PC-3 (cell line): ENCODE results near the gene POGLUT2. TPM values are rescaled to one million over a fixed set of nuclear protein-coding genes. Genes with fewer than 3 reads are reported as not detected.

Source experiments
- ATAC-seq: fragments of 200-7000 bp; cut with Tn5 transposase; 2 replicates; pipeline ENCODE4 v1.9.1; 2020; ENCODE audit warnings: mild to moderate bottlenecking, moderate library complexity
- BruUV-seq: library from RNA; stranded (reverse); fragments of 400-500 nt; replicated peaks from 2 replicates; lab custom pipeline; 2021; lab: Mats Ljungman, UMichigan
- CTCF ChIA-PET: fragments of 300-600 bp; sonication (Branson Sonifier 250); formaldehyde crosslinking; loops from one replicate; lab custom pipeline; 2022; ENCODE audit warnings: antibody characterized with exemption; lab: Charles Lee
- POLR2A ChIA-PET: fragments of 300-600 bp; sonication (Branson Sonifier 250); formaldehyde crosslinking; loops from one replicate; lab custom pipeline; 2022; ENCODE audit warnings: antibody characterized with exemption; ENCODE audit not compliant: unreplicated experiment; lab: Charles Lee
- DNase-seq: peaks from one replicate; pipeline ENCODE4 v3.0.0-alpha.2; 2015
- H2AFZ ChIP-seq: fragments of 300-600 bp; sonication (generic); 2 replicates; pipeline ENCODE4 v1.6.0; 2016; ENCODE audit warnings: antibody characterized with exemption, low read length
- H3F3A ChIP-seq: fragments of 300-600 bp; sonication (generic); one replicate; pipeline ENCODE4 v1.6.0; 2017; ENCODE audit warnings: antibody characterized with exemption, low read length, control low read depth, mild to moderate bottlenecking; ENCODE audit not compliant: unreplicated experiment
- H3K27ac ChIP-seq: fragments of 300-600 bp; sonication (generic); 2 replicates; pipeline ENCODE4 v1.5.1; 2016; ENCODE audit warnings: mild to moderate bottlenecking, low read length
- H3K27me3 ChIP-seq: fragments of 300-600 bp; sonication (generic); 2 replicates; pipeline ENCODE4 v1.6.1; 2016; ENCODE audit warnings: low read length, mixed read lengths
- H3K36me3 ChIP-seq: fragments of 300-600 bp; sonication (generic); 2 replicates; pipeline ENCODE4 v1.6.1; 2016; ENCODE audit warnings: low read depth, mixed run types, low read length, mixed read lengths
- H3K4me1 ChIP-seq: fragments of 300-600 bp; sonication (generic); 2 replicates; pipeline ENCODE4 v1.5.1; 2016; ENCODE audit warnings: low read length; ENCODE audit not compliant: insufficient read depth
- H3K4me2 ChIP-seq: fragments of 300-600 bp; sonication (generic); 2 replicates; pipeline ENCODE4 v1.6.0; 2016; ENCODE audit warnings: low read length
- H3K4me3 ChIP-seq: fragments of 300-600 bp; sonication (generic); 2 replicates; pipeline ENCODE4 v1.5.1; 2016; ENCODE audit warnings: mild to moderate bottlenecking, low read length, mixed read lengths
- H3K79me2 ChIP-seq: fragments of 300-600 bp; sonication (generic); 2 replicates; pipeline ENCODE4 v1.6.1; 2017; ENCODE audit warnings: low read length, mixed read lengths
- H3K9ac ChIP-seq: fragments of 300-600 bp; sonication (generic); 2 replicates; pipeline ENCODE4 v1.6.0; 2016; ENCODE audit warnings: mild to moderate bottlenecking, low read length
- H3K9me2 ChIP-seq: fragments of 300-600 bp; sonication (generic); replicated peaks from 2 replicates; pipeline ENCODE4 v1.6.1; 2016; ENCODE audit warnings: mixed run types, low read length, mixed read lengths
- H3K9me3 ChIP-seq: fragments of 300-600 bp; sonication (generic); 2 replicates; pipeline ENCODE4 v1.6.1; 2016; ENCODE audit warnings: low read length, mixed read lengths
- H4K20me1 ChIP-seq: fragments of 300-600 bp; sonication (generic); 2 replicates; pipeline ENCODE4 v1.6.1; 2016; ENCODE audit warnings: low read length, mixed read lengths
- CTCF ChIP-seq: fragments of 300-600 bp; sonication (generic); conservative IDR thresholded peaks from 2 replicates; pipeline ENCODE4 v1.5.1; 2017; ENCODE audit warnings: antibody characterized with exemption, low read depth, mild to moderate bottlenecking, low read length
- EZH2 ChIP-seq: fragments of 300-600 bp; sonication (generic); IDR thresholded peaks from one replicate; pipeline ENCODE4 v1.6.1; 2017; ENCODE audit warnings: antibody characterized with exemption, mild to moderate bottlenecking, low read length; ENCODE audit not compliant: unreplicated experiment
- EZH2phosphoT487 ChIP-seq: fragments of 300-600 bp; sonication (generic); IDR thresholded peaks from 2 replicates; pipeline ENCODE4 v1.6.1; 2018; ENCODE audit warnings: mild to moderate bottlenecking, antibody characterized with exemption, low read length, borderline replicate concordance
- intact Hi-C: fragments of 100-400 bp; cut with micrococcal nuclease; formaldehyde crosslinking; loops from 2 replicates; pipeline ENCODE4 v1.9.0; 2023
- total RNA-seq: library from RNA; depleted of rRNA; stranded (reverse); fragments of >200 nt; gene quantifications from 2 replicates; pipeline ENCODE4 v1.2.3, GENCODE V29; 2014

Gene POGLUT2
- total RNA-seq, 1 experiment from 2014 or later = 6.7 TPM

- H3K4me1 ChIP-seq = peaks cover 17% of the 10 kb centered on the region
- no peak for TF ChIP-seq EZH2phosphoT487
- 0 out of 2 replicates have a peak, but pooled peaks have one; percentile 28 for TF ChIP-seq CTCF
- TF ChIP-seq EZH2 = no peak
- DNase-seq (peak; percentile 3), ATAC-seq (no peak)
- no peak overlapping the region for H3K4me2 ChIP-seq
- ChIA-PET POLR2A (no interaction called here), CTCF (interaction anchor here (0.8 to 1.1 kb wide), 2 partner anchors 45 to 173 kb away, joined by 3 to 4 read pairs; partner anchors contain the start of gene TPP2)
- H3K79me2 ChIP-seq = peaks cover 31% of the 10 kb centered on the region
- H3K9me3 ChIP-seq = no peaks in the 10 kb centered on the region
- no peak overlapping the region for H3K4me3 ChIP-seq
- no peak overlapping the region for H2AFZ ChIP-seq
- no peaks in the 10 kb centered on the region for H3K9me2 ChIP-seq
- no TSS peak for BruUV-seq
- H3K9ac ChIP-seq = no peak overlapping the region
- no peaks in the 10 kb centered on the region for H3K36me3 ChIP-seq
- H3F3A ChIP-seq = no peaks in the 10 kb centered on the region
- intact Hi-C loops = loop anchor here (5.0 kb wide), 1 partner anchor 42 kb away; no protein-coding TSS in a partner anchor
- no peaks in the 10 kb centered on the region for H3K27me3 ChIP-seq
- H3K27ac ChIP-seq = no peak overlapping the region
- no peaks in the 10 kb centered on the region for H4K20me1 ChIP-seq
Observed at GRCh38 chr13:102769679-102770078, 29.1 kb downstream of the POGLUT2 start.

GRCh38 chr13:102768909-102769308, 29.9 kb downstream of the POGLUT2 start:
- TF ChIP-seq CTCF (no peak), EZH2 (no peak), EZH2phosphoT487 (no peak)
- Histone ChIP-seq H3K4me1 (peaks cover 15% of the 10 kb centered on the region), H4K20me1 (no peaks in the 10 kb centered on the region), H3F3A (no peaks in the 10 kb centered on the region), H3K27me3 (no peaks in the 10 kb centered on the region), H3K9me3 (no peaks in the 10 kb centered on the region), H3K27ac (no peak overlapping the region), H3K9me2 (no peaks in the 10 kb centered on the region), H2AFZ (no peak overlapping the region), H3K9ac (no peak overlapping the region), H3K79me2 (peaks cover 31% of the 10 kb centered on the region), H3K4me3 (no peak overlapping the region), H3K36me3 (no peaks in the 10 kb centered on the region), H3K4me2 (no peak overlapping the region)
- intact Hi-C loops = no loop called here
- BruUV-seq = no TSS peak
- DNase-seq = no peak
- POLR2A ChIA-PET = no interaction called here
- no peak for ATAC-seq
- CTCF ChIA-PET = interaction anchor here (0.5 to 1.1 kb wide), 2 partner anchors 63 to 172 kb away, joined by 4 to 6 read pairs; partner anchors contain the start of gene TPP2

- no peaks in the 10 kb centered on the region for H3K9me2 ChIP-seq
- ChIA-PET CTCF (no interaction called here), POLR2A (no interaction called here)
- ATAC-seq (no peak), DNase-seq (no peak)
- no peaks in the 10 kb centered on the region for H3K9me3 ChIP-seq
- H3K36me3 ChIP-seq = no peaks in the 10 kb centered on the region
- no peaks in the 10 kb centered on the region for H3K4me1 ChIP-seq
- H3K4me2 ChIP-seq = no peak overlapping the region
- H3K4me3 ChIP-seq = no peak overlapping the region
- no peak overlapping the region for H3K9ac ChIP-seq
- no peaks in the 10 kb centered on the region for H3F3A ChIP-seq
- no peak overlapping the region for H2AFZ ChIP-seq
- BruUV-seq = no TSS peak
- no peak overlapping the region for H3K27ac ChIP-seq
- TF ChIP-seq EZH2phosphoT487 (no peak), EZH2 (no peak), CTCF (no peak)
- no peaks in the 10 kb centered on the region for H4K20me1 ChIP-seq
- no peaks in the 10 kb centered on the region for H3K79me2 ChIP-seq
- intact Hi-C loops = no loop called here
- no peaks in the 10 kb centered on the region for H3K27me3 ChIP-seq
Observed at GRCh38 chr13:102763741-102764140, 35.0 kb downstream of the POGLUT2 start.
